Measurements from ENCODE around the gene GPX8. TPM values are rescaled to one million over a fixed set of nuclear protein-coding genes. Genes with fewer than 3 reads are reported as not detected.

GPX8 gene
- total RNA-seq, 1 experiment from 2014 or later: 64.4 TPM

- DNase-seq (ENCODE audit: low spot score): no peak
- in situ Hi-C loops (cut with HindIII; ENCODE audit: low sequenced_read_pairs): no loop called here
Observed at GRCh38 chr5:55171471-55171870, 11.5 kb downstream of the GPX8 start.

GRCh38 chr5:55172051-55172899, 12.3 kb downstream of the GPX8 start:
- in situ Hi-C loops (cut with HindIII; ENCODE audit: low sequenced_read_pairs): no loop called here
- DNase-seq (ENCODE audit: low spot score): peak; percentile 93

- DNase-seq (ENCODE audit: low spot score): peak; percentile 73
- in situ Hi-C loops (cut with HindIII; ENCODE audit: low sequenced_read_pairs): no loop called here
Observed at GRCh38 chr5:55172937-55173686, 13.1 kb downstream of the GPX8 start, which contains the start of gene CDC20B. Gene CDC20B (minus strand): TSS chr5:55173177. CDS start chr5:55173000, 177 bp downstream.

GRCh38 chr5:55173687-55174230, 13.8 kb downstream of the GPX8 start:
- DNase-seq (ENCODE audit: low spot score): peak; percentile 68
- in situ Hi-C loops (cut with HindIII; ENCODE audit: low sequenced_read_pairs): no loop called here

- in situ Hi-C loops (cut with HindIII; ENCODE audit: low sequenced_read_pairs): no loop called here
- DNase-seq (ENCODE audit: low spot score): no peak
Observed at GRCh38 chr5:55175781-55176175, 15.8 kb downstream of the GPX8 start.

- DNase-seq (ENCODE audit: low spot score): peak; percentile 30
- in situ Hi-C loops (cut with HindIII; ENCODE audit: low sequenced_read_pairs): no loop called here
Observed at GRCh38 chr5:55176176-55176818, 16.3 kb downstream of the GPX8 start.

GRCh38 chr5:55177078-55177477, 17.1 kb downstream of the GPX8 start:
- in situ Hi-C loops (cut with HindIII; ENCODE audit: low sequenced_read_pairs): no loop called here

GRCh38 chr5:55180016-55180415, 20.0 kb downstream of the GPX8 start:
- in situ Hi-C loops (cut with HindIII; ENCODE audit: low sequenced_read_pairs): no loop called here
- no peak for DNase-seq (ENCODE audit: low spot score)

More at GRCh38 chr5:55177078-55177477, 17.1 kb downstream of the GPX8 start:
- DNase-seq (ENCODE audit: low spot score): no peak

- DNase-seq (ENCODE audit: low spot score): peak; percentile 40
- in situ Hi-C loops (cut with HindIII; ENCODE audit: low sequenced_read_pairs): no loop called here
Observed at GRCh38 chr5:55187370-55187769, 27.4 kb downstream of the GPX8 start.

GRCh38 chr5:55188656-55189540, 28.9 kb downstream of the GPX8 start:
- in situ Hi-C loops (cut with HindIII; ENCODE audit: low sequenced_read_pairs): no loop called here
- no peak for DNase-seq (ENCODE audit: low spot score)

GRCh38 chr5:55191165-55191564, 31.2 kb downstream of the GPX8 start:
- in situ Hi-C loops (cut with HindIII; ENCODE audit: low sequenced_read_pairs): no loop called here
- DNase-seq (ENCODE audit: low spot score): no peak

GRCh38 chr5:55205001-55205400, 45.0 kb downstream of the GPX8 start:
- no peak for DNase-seq (ENCODE audit: low spot score)
- in situ Hi-C loops (cut with HindIII; ENCODE audit: low sequenced_read_pairs): no loop called here

GRCh38 chr5:55211184-55211874, 51.4 kb downstream of the GPX8 start:
- DNase-seq (ENCODE audit: low spot score): no peak
- in situ Hi-C loops (cut with HindIII; ENCODE audit: low sequenced_read_pairs): no loop called here

Other genes starting within 250 kb of the GPX8 start
- gene ESM1, start 174.6 kb upstream of the GPX8 start, total RNA-seq (2014; rRNA removed; shearing (Covaris generic)): not detected in 2 replicates
- gene GZMK, start 135.9 kb upstream of the GPX8 start, total RNA-seq (2014; rRNA removed; shearing (Covaris generic)): not detected in 2 replicates
- gene GZMA, start 57.5 kb upstream of the GPX8 start, total RNA-seq (2014; rRNA removed; shearing (Covaris generic)): not detected in 2 replicates
- not detected in 2 replicates for gene CDC20B, start 13.0 kb downstream of the GPX8 start, total RNA-seq (2014; rRNA removed; shearing (Covaris generic))
- gene MCIDAS, start 67.1 kb downstream of the GPX8 start, total RNA-seq (2014; rRNA removed; shearing (Covaris generic)): 1.4 and 3.3 TPM in 2 replicates
- gene CCNO, start 73.4 kb downstream of the GPX8 start, total RNA-seq (2014; rRNA removed; shearing (Covaris generic)): 0.74 and 3.8 TPM in 2 replicates
- 14.0 and 31.5 TPM in 2 replicates for gene DHX29, start 147.5 kb downstream of the GPX8 start, total RNA-seq (2014; rRNA removed; shearing (Covaris generic))
- 102 and 109 TPM in 2 replicates for gene MTREX, start 147.8 kb downstream of the GPX8 start, total RNA-seq (2014; rRNA removed; shearing (Covaris generic))